Measurements from ENCODE around the gene TMEM250. TPM values are rescaled to one million over a fixed set of nuclear protein-coding genes. Genes with fewer than 3 reads are reported as not detected.

Gene TMEM250
- total RNA-seq, 1 donor from 2014 or later, result 18.7 TPM

- ATAC-seq (peak; percentile 17), DNase-seq (ENCODE audit: missing footprints) (no peak)
- intact Hi-C loops (cut with DNase I), result no loop called here
Measured at GRCh38 chr9:136135326-136136126, 16.9 kb upstream of the TMEM250 start.

DNA sequence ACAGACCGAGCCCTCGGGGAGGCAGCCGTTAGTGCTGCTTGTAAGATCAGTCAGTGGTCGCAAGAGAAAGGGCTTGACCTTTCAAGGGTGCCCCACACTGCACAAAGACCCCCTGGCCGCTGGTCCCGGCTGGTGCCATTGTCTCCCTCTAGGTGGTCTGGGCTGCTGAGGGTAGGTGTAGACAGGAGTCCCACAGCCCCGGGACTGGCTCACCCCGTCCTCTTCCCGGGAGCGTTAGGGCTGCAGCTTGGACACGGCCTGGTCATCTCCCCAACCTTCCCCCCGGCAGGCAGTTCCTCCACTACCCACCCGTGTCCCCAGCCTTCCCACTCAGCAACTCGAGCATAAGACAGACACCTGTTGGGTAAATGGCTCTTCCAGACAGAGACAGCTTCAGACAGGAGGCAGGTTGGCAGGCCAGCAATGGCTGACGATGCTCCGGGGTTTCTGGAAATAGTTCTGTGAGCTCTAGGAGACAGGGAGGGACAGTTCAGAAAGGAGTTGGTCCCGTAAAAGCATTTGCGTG lies 15.3 kb upstream of the TMEM250 start:
- intact Hi-C loops (cut with DNase I), result no loop called here
- DNase-seq (ENCODE audit: missing footprints) (no peak), ATAC-seq (no peak)

DNA sequence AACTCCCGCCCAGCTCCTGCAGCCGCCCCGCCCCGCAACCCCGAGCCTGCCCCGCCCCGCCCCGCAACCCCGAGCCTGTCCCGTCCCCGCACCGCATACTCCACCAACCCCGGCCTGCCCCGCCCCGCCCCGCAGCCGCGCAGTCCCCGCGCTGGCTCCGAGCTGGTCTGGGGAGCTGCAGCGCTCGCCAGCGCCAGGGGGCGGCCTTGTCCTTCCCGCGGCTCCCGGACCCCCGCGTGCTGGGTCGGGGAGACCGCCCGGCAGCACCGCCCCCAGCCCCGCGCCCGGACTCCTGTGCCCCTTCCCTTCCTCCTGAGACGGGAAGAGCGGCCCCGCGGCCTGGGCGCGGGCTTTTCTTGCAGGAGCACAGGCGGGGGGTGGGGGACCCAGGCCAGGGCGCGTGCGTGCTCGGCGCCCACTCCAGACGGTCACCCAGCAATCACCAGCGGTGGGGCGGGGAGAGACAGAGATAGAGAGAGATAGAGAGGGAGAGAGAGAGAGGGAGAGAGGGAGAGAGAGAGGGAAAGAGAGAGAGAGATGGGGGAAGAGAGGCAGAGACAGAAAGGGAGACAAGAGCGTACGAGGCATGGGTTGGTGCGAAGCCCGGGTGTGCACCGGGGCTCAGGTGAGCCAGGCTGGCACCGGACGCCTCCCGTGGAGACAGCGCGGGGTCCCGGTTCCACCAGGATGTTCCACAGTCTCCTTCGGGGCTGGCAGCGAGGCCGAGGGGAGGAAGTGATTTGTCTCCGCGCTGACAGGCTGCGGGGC lies 14.7 kb upstream of the TMEM250 start:
- DNase-seq (ENCODE audit: missing footprints) (no peak), ATAC-seq (peak; percentile 47)
- intact Hi-C loops (cut with DNase I), result no loop called here

- DNase-seq (ENCODE audit: missing footprints), result no peak
- intact Hi-C loops (cut with DNase I), result no loop called here
- ATAC-seq, result peak; percentile 39
Measured at GRCh38 chr9:136132512-136133050, 13.9 kb upstream of the TMEM250 start.

GRCh38 chr9:136131629-136132511 lies 13.2 kb upstream of the TMEM250 start:
- ATAC-seq (no peak), DNase-seq (ENCODE audit: missing footprints) (no peak)
- intact Hi-C loops (cut with DNase I), result no loop called here

GRCh38 chr9:136129176-136129575 lies 10.5 kb upstream of the TMEM250 start:
- ATAC-seq (no peak), DNase-seq (ENCODE audit: missing footprints) (no peak)
- intact Hi-C loops (cut with DNase I), result no loop called here

DNA sequence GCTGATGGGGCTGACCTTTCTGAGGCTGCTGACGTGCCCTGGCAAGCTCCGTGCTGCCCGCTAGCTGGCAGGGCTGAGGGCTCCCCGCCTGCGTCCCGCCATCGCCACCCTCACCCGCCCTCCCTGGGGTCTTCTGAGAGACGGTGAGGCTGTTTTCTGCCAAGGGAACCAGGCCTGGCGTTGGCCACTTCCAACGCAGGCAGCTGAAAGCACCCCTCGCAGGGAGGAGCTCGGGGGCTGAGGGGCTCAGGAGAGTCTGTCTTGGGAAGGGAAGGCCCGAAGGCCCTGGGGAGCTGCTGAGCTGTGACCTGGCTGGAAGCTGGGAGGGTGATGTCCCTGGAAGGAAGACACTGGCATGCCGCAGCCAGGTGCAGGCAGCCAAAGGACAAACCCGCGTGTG lies 9.8 kb upstream of the TMEM250 start:
- ATAC-seq (no peak), DNase-seq (ENCODE audit: missing footprints) (no peak)
- intact Hi-C loops (cut with DNase I), result no loop called here

DNA sequence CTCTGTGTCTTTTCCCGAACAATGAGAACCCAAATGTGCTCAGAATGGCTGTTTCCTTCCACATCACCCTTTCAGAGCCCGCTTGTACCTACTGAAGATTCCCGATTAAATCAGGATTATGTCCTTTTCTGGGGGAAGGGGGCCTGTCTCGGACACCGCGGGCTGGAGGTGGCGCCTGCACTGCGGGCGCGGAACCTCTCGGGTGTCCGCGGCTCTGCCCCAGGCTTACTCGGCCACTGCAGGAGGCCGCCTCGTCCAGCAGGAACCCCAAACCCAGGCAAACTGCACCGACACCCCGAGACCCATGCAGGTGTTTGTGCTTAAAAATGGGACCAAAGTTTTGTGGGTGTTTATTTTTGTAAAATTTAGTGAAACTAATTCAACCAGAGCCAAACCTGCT lies 8.6 kb upstream of the TMEM250 start:
- no peak for DNase-seq (ENCODE audit: missing footprints)
- no peak for ATAC-seq
- intact Hi-C loops (cut with DNase I), result no loop called here

DNA sequence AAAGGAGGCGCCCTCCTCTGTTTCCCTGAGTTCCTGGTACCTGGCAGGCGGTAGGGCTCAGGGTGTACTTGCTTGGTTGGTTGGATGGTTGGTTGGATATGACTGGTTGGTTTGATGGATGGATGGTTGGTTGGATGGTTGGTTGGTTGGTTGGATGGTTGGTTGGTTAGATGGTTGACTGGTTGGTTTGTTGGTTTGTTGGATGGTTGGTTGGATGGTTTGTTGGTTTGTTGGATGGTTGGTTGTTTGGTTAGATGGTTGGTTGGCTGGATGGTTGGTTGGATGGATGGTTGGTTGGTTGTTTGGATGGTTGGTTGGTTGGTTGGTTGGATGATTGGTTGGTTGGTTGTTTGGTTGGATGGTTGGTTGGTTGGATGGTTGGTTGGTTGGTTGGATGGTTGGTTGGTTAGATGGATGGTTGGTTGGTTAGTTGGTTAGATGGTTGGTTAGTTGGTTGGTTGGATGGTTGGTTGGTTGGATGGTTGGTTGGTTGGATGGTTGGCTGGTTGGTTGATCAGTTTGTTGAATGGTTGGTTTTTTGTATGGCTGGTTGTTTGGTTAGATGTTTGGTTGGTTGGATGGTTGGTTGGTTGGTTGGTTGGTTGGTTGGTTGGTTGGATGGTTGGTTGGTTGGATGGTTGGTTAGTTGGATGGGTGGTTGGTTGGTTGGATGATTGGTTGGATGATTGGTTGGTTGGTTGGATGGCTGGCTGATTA lies 6.5 kb upstream of the TMEM250 start:
- intact Hi-C loops (cut with DNase I), result loop anchor here (5.0 kb wide), 3 partner anchors 73 to 523 kb away; no protein-coding TSS in a partner anchor
- DNase-seq (ENCODE audit: missing footprints) (no peak), ATAC-seq (no peak)

DNA sequence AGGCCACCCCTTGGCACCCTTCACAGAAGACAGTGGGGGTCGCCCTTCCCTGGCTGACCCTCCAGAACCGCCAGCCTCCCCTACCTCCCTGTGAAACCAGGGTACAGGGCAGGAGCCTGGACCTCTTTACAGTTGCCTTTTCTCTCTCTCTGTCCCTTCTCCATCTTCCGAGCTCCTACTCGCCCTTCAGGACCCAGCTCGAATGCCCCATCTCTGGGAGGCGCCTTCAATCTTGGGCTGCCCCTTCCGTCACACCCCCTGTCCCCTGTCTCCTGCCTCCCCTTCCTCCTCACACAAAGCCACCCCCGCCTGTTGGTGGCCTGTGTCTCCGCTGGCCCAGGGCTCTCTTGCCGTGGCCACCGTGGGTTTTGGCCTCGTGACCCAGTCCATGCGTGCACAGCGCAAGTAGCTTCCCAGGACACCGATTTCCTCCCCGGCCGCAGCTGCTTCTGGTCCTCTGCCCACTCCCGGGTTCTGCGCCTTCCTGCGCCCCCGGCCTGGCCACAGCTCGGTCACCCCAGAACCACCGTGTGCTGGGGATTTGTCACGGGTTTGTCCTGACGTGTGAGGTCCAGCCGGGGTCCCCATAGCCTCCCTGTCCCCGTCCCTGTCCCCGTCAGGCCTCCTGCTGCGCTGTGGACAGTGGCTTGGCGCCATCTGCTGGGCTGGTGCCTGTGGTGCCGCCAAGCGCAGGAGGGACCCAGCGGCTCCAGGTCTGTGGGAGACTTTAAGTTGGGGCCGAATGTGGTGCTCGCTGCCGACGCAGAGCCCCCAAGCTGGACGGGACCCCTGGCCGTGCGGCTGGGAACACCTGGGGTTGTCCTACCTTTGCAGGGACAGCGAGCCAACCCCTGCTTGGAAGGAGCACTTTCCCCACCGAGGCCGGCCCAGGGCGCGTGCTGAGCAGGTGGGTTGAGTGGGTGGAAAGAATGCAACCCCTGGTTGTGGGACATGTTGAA lies 4.0 kb upstream of the TMEM250 start:
- peak; percentile 29 for ATAC-seq
- DNase-seq (ENCODE audit: missing footprints), result peak; percentile 93
- intact Hi-C loops (cut with DNase I), result loop anchor here (1.0 to 5.0 kb wide), 6 partner anchors 70 to 520 kb away; partner anchors contain the start of gene KCNT1

GRCh38 chr9:136121801-136122200 lies 3.1 kb upstream of the TMEM250 start:
- intact Hi-C loops (cut with DNase I), result loop anchor here (2.0 to 5.0 kb wide), 5 partner anchors 70 to 520 kb away; partner anchors contain the start of gene KCNT1
- ATAC-seq (no peak), DNase-seq (ENCODE audit: missing footprints) (no peak)

GRCh38 chr9:136120438-136120844 lies 1.8 kb upstream of the TMEM250 start:
- no peak for ATAC-seq
- no peak for DNase-seq (ENCODE audit: missing footprints)
- intact Hi-C loops (cut with DNase I), result loop anchor here (5.0 kb wide), 3 partner anchors 68 to 518 kb away; no protein-coding TSS in a partner anchor

DNA sequence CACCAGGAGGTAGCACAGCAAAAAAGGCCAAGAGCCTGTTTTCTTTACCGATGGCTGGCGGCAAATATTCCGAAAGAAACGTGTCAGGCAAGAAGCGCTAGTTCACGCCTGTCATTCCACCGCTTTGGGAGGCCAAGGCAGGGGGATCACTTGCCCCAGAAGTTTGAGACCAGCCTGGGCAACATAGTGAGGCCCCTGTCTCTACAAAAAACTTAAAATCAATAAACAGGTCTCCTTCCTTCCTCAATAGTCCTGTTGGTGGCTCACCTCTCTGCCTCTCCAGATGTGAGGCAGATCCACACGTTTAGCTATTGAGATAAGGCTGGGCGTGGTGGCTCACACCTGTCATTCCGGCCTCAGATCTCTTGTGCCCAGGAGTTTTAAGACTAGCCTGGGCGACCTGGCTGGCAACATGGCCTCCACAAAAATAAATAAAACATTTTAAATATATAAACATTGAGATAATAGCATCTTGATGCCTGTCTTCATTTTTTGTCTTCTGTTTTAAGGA lies 1.3 kb upstream of the TMEM250 start:
- intact Hi-C loops (cut with DNase I), result loop anchor here (2.0 to 5.0 kb wide), 5 partner anchors 33 to 518 kb away; partner anchors contain the start of gene UBAC1
- ATAC-seq, result no peak
- no peak for DNase-seq (ENCODE audit: missing footprints)

GRCh38 chr9:136119061-136119882 lies 597 bp upstream of the TMEM250 start:
- ATAC-seq (peak; percentile 3), DNase-seq (ENCODE audit: missing footprints) (no peak)
- intact Hi-C loops (cut with DNase I), result loop anchor here (2.0 kb wide), 2 partner anchors 32 to 158 kb away; partner anchors contain the start of gene UBAC1

- DNase-seq (ENCODE audit: missing footprints), result no peak
- intact Hi-C loops (cut with DNase I), result loop anchor here (1.0 to 2.0 kb wide), 3 partner anchors 23 to 157 kb away; partner anchors contain the start of genes NACC2 and UBAC1
- ATAC-seq, result peak; percentile 9
Measured at GRCh38 chr9:136117916-136118319, 757 bp downstream of the TMEM250 start.
